Posterior cingulate gyrus (tissue), 11 donors: Measurements from ENCODE around the gene DLGAP1.

ENCODE experiments used
- DNase-seq, 10 donors: peaks; one replicate each; pipeline versions ENCODE4 v3.0.0 to v3.0.0-alpha.2; 2020 to 2021; ENCODE audit warnings: mixed read lengths in 3 of 10
- intact Hi-C: fragments of 100-400 bp; cut with DNase I; formaldehyde crosslinking; loops from one replicate; pipeline ENCODE4 v1.15.1; 2023

DLGAP1 gene

DNA sequence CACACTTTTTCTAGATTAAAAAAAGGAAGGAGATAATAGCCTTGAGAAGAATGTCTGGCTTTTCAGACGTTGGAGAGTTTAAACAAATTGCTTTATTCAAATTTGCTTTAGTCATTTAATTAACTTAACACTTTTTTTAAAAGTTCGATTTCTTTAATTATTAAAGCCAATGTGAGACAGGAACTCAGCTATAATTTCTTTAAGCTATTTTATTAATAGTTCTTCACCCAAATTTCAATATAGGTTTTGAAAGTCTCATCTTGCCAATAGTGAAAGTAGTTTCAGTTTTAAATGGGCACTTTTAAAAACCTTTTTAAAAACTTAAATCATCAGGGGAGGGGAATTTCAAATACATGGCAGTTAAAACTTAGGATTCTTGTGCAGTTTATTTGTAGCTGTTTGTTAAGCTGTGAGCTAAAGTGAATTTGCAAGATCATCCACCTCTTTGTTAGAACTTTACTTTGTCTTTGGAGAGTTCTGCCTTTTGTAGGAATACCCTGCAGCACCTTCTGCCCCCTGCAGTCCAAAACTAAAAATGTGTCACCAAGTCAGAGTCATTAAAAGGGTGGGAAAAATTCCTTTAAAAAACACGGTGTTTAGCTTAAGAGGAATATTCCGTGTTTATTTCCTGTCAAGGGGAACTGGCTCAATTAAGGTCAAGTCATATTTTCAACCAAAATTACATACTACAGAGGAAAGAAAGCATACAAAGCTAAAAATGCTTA is 1000.6 kb downstream of the DLGAP1 start:
- intact Hi-C loops: loop anchor here (2.0 to 5.0 kb wide), 3 partner anchors 68 to 174 kb away; no protein-coding TSS in a partner anchor
- peak in 2 of 10 donors; percentile 39 to 41 for DNase-seq

DNA sequence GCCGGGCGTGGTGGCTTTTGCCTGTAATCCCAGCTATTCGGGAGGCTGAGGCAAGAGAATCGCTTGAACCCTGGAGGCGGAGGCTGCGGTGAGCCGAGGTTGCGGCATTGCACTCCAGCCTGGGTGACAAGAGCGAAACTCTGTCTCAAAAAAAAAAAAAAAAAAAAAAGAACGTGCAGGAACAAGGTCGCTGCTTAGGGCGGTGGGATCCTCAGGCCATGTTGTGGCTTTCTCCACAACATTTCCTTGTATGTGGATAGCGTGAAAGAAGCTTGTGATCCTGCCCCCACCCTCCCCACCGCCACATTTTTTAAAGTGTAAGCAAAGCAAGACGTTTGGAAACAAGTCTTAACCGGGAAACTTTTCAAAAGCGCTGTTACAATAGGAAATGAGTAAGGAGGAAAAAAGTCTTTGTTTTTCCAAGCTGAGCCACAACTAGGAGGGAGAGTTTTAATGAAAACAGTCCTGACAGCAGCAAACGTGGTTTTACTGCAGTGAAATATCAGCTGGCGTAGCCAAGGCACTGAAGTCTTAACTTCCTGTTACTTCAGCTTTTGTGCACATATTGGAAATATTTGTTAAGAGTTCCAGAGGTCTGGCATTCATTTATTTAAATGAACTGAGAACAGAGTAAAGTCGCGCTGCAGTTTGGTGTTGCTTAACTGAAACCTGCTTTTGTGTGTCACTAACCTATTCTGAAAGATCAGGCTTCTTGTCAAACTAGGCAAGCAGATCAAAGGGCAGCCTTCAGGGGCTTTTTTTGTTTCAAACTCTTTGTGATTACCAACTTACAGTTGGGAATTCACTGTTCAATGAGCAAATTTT is 1001.4 kb downstream of the DLGAP1 start:
- intact Hi-C loops: loop anchor here (2.0 to 5.0 kb wide), 3 partner anchors 69 to 173 kb away; no protein-coding TSS in a partner anchor
- DNase-seq: peak in 1 of 10 donors; percentile 52

DNA sequence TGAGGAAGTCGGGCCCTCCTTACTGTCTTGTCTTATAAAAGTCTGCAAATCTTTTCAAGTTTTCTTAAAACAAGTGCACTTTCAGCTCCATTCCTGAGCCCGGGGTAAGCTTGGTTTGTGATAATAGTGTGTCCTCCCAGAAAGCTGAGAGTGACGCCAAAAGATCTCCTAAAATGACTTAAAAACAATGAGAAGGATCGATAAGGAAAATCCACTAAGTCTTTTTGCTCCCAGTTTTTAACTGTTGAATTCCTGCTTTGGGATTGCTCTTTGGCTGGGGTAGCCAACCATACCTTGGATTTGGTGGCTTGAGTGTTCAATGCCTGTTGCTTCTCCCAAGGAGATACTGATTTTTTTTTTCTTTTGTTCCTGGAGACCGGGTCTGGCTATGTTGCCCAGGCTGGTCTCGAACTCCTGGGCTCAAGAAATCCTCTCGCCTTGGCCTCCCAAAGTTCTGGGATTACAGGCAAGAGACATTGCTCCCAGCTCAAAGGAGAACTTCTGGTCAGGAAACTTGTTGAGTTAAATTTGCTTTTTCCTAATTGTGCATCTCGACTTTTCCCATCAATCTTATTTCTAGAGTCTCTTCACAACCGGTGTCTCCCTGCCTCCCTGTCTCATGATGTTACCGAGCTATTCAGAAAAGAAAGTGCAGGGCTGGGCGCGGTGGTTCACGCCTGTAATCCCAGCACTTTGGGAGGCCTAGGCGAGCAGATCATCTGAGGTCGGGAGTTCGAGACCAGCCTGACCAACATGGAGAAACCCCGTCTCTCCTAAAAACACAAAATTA is 1002.2 kb downstream of the DLGAP1 start:
- intact Hi-C loops: loop anchor here (5.0 kb wide), 1 partner anchor 69 kb away; no protein-coding TSS in a partner anchor
- DNase-seq: peak in 1 of 10 donors; percentile 24

DNA sequence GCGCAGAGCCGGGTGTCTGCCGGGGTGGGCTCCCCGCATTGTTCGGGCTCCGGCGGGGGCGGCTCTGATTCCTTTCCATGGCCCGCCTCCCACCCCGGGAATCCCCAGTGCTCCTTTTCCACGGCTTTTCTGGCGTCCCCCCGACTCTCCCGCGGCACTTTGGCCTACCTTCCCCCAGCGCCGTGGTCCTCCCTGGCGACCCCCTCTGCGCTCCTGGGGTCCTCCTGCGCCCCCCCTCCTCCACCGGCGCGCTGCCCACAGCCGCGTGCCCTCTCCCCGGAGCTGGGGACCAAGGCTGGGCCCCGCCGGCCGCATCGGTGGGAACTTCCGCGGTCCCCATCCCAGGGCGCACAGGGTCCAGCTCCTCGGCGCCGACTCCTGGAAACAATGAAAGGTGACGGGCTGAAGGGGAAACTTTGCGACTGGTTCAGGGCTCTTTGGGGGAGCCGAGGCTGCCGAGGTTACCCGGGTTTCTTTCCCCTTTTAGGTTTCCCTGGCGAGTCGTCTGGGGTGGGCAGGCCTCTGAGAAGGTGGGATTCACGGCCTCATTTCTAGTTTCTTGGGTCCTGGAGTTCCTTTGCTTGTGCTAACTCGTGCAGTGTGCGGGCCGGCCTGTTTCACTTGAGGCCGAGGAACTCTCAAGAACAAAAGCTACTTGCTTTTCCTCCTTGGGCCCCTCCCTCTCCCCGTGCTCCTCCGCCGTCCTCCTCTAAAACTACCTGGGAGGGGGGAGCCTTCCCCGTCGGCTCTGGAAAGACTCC is 1002.9 kb downstream of the DLGAP1 start:
- intact Hi-C loops: loop anchor here (5.0 kb wide), 1 partner anchor 70 kb away; no protein-coding TSS in a partner anchor
- peak in 4 of 10 donors; percentile 18 to 82 (median 28) for DNase-seq

DNA sequence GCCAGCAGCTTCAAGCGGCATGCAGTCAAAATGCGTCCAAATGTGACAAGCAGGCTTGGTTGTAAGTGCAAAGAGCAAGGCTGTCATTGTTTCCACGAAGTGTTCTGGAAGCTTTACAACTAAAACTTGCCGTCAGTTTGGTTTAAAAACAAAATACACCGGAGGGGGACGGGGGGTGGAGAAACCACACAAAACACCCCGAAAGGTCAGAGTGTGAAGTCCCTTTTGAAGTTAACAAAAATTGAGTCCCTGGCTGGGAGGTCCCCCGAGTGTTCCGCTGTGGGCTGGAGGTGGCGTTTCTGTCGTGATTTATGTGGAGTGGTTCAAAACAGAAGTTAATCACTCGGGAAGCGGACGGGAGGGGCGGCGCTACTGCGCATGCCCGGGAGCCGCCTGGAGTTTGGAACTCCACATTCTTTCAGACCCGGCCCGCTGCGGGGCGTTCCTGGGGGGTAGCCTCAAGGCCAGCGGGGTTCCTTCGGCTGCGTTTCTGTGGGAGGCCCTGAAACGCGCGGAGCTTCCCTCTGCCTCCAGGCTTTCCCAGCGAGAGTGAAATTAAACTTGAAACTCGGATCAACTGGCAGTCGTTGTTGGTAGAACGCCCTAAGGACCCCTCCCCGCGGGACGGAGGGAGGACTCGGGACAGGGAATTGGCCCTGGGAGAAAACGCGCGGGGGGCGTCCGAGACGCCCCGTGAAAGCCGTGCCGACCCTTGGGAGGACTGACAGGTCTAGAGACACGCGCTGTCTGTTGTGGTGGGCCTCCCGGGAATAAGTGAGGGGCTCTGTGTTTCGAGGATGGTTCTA is 1003.7 kb downstream of the DLGAP1 start:
- peak; percentile 77 to 97 (median 84) for DNase-seq
- intact Hi-C loops: loop anchor here (5.0 kb wide), 1 partner anchor 71 kb away; no protein-coding TSS in a partner anchor

DNA sequence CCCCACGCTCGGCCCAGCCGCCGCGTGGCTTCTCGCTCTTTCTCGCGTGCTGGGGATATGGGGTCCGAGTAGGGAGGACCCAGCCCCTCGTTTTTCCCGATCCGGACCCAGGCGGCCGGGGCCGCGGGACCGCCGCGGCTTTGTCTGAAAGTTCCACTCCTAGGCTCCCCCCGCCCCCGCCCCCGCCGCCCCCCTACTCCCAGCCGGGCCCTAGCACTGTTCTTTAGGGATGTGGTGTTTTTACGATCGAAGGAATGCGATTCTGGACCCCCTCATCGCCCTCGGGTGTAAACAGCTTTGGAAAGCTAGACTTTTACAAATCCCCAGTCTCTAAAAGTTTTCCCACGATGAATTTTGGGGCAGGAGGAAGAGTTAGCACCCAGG is 1004.3 kb downstream of the DLGAP1 start:
- intact Hi-C loops: loop anchor here (5.0 kb wide), 1 partner anchor 72 kb away; no protein-coding TSS in a partner anchor
- no peak for DNase-seq

DNA sequence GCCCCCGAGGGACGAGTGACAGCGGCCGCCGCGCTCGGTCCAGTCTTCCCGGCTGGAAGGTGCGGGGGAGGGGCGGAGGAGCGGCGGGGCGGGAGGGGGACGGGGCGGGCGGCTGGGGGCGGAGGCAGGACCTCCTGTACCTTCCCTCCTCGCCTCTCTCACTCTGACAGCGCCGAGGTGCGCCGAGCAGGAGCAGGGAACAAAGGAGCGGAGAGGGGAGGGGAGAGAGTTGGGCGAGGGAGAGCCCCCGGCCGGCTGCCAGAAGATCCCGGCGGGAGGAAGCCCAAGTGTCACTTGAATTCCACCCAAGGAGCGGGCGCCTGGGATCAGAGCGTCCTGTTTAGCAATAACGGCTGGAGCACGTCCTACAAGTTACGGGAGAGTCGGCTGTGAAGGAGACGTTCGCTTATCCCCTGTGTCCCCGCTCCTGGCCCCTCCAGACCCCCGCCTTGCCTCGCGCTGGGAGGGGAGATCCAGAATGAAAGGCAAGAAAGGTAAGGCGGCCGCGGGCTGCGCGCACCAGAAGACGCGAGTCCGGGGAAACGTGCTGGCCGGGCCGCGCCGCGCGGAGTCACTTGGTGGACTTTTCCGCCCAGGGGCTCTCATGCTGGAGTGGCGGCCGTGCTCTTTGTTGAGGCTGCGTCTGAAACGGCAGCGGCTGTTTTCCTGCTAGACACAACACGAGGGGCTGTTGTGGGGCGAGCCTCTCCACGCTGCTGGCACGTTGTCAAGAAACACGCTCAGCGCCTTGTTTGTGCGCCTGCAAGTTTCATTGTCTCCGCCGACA is 1004.9 kb downstream of the DLGAP1 start, which contains the start of gene TGIF1:
TGIF1 (plus strand) TSS at position 161 of the 787 bp plus-strand sequence; CDS start at position 479, 318 bp downstream.
- peak in 9 of 10 donors; percentile 18 to 90 (median 65) for DNase-seq
- intact Hi-C loops: loop anchor here (5.0 kb wide), 1 partner anchor 72 kb away; no protein-coding TSS in a partner anchor

DNA sequence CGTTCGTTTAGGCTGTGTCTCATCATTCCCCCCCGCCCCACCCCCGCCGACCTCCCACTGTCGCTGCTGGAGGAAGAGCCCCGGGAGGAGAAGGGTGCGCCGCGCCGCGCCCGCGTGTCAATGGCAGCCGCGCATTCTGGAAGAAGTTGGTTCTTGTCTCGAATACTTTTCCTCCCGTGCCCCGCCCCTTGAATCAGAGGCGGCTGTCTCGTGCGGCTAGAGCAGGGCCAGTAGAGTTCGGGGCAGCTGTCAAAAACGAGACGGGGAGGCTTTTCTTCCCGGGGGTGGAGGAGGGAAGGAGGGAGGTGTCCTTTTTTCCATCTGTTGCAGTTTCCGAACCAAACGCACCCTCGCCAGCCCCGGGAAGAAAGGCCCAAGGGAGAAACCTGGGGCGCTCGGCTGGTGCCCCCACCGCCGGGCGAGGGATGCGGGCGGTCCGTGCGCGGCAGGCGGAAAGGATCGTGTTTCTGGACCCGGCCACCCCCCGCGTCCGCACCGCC is 1005.5 kb downstream of the DLGAP1 start:
- intact Hi-C loops: loop anchor here (5.0 kb wide), 3 partner anchors 52 to 218 kb away; no protein-coding TSS in a partner anchor
- DNase-seq: peak in 3 of 10 donors; percentile 18 to 84 (median 56)

DNA sequence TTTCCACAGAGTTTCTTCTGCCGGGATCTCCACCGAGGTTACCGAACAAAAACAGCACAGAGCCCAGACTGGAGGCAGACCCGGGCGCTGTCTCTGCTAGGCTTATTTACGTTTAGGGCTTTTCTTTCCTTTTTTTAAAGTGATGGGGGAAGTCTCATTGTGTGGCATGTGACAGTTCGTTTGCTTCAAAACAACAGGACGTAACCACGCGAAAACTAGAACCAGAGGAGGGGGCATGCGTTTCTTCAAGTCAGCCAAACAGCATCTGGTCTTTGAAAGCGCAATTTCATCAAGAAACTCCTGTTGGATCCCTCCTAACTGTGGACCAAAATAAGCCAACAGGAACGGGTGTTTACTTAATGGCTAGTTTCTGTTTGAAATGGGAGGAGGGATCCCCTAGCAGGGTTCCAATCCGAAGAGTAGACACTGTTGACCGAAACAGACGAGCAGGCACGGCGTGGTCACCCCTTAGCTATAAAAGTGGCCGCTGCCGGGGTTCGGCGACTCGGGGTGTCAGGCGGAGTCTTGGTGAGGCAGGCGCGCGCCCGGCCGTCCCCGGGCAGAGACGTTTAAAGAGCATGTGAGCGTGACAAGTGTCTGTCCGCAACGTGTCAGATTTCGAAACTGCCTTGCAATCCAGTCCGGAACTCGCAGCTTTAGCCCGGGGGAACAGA is 1006.1 kb downstream of the DLGAP1 start:
- intact Hi-C loops: loop anchor here (5.0 kb wide), 2 partner anchors 52 to 218 kb away; no protein-coding TSS in a partner anchor
- peak; percentile 31 to 91 (median 59) for DNase-seq

DNA sequence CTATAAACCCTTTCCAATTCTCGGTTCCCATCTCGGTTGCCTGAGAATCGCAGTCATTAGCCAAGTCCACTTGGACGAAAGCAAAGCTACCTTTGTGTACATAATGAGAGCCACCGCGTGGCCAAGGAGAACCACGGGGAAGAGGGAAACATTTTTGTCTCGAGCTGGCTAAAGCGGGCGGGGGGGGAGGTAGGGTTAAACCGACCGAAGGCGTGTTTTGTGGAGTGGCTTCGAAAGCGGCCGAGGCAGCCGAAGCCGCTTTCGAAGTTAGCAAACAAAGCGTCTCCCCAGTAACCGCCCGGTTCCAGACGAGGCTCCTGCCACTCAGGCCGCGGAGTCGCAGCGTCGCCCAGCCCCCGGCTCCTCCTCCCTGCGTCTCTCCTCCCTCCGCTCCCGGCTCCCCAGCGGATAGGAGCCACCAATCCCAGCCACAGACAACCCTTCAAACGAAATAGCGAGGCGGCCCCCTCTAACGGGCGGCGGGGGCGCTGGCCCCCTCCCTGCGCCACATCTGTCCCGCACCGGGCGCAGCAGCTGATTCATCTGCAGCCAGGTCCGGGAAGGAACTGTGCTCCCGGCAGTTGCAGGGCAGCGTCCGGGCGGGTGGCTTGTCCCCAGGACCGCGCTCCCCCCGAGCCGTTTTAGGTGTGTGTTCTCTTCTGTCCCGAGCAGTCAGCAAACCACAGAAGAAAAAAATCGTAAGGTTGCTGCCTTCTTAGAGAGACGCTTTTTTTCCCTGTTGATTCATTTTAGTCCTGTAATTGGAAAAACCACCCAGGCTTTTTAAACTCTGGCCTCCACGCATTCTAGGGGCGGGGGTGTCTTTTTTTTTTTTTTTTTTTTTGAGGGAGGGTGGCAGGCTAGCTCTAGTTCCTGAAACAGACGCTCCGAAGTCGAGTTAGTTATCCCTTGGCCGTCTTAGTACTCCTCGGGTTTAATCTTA is 1006.9 kb downstream of the DLGAP1 start:
- intact Hi-C loops: loop anchor here (5.0 kb wide), 2 partner anchors 51 to 219 kb away; no protein-coding TSS in a partner anchor
- peak; percentile 76 to 96 (median 84) for DNase-seq

DNA sequence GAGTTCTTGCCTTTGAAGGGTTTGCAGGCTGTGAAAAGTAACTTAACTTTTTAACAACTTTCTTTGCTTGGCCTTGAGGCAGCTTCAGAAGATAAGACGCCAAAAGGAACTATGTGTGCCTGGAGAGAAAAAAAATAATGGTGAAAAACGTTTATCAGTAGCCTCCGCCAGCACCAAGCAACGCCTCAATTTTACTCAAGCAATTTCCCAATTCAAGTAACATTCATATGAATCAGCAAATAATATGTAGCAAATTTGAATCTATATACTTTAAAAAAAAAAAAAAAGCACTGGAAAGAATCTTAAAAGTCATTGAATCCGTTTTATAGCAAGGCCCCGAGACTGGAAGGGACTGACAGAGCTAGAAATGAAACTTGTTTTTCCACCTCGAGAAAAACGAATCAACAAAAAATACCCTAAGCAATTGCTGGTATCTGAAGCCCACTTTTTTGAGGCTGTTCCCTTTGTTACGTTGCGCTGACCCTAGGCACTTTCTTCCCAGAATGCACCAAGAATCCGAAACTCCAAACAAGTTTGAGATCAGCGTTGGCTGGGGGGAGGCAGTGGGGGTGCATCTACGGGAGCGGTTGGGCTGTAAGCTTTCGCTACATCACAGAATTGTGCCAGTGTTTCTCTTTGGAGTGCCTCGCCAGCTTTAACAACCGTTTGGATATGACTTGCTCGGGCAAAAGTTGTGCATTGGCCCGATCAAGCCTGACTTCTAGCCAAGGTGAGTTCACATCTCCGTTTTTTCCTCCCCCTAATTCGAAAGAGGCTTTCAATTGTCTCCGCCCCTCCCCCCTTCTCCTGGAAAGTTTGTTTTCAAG is 1007.8 kb downstream of the DLGAP1 start:
- DNase-seq: peak in 2 of 10 donors; percentile 38 to 72
- intact Hi-C loops: loop anchor here (5.0 kb wide), 2 partner anchors 50 to 220 kb away; no protein-coding TSS in a partner anchor
